Right lobe of liver (tissue), 6 donors: ENCODE measurements around the gene SLC22A23. TPM values are rescaled to one million over a fixed set of nuclear protein-coding genes. Genes with fewer than 3 reads are reported as not detected.
A peak's percentile ranks its signal among the peaks of the same experiment; 100 is the strongest.

ENCODE experiments used
- ATAC-seq, 4 donors: fragments of 200-7000 bp; cut with Tn5 transposase; one replicate each; pipeline ENCODE4 v1.9.1; 2020; ENCODE audit warnings: mild to moderate bottlenecking in 4 of 4, moderate library complexity in 4 of 4
- DNase-seq, 3 donors: peaks; one replicate each; pipeline ENCODE4 v3.0.0-alpha.2; 2020
- H3K27ac ChIP-seq, 3 donors: fragments of 200-600 bp; one replicate each; pipeline ENCODE4 v1.8.0; 2022
- H3K27me3 ChIP-seq, 2 donors: fragments of 200-600 bp; one replicate each; pipeline ENCODE4 v1.8.0; 2022
- H3K36me3 ChIP-seq, 4 donors: fragments of 200-600 bp; sonication (generic) in 1 of 4; one replicate each; pipeline versions ENCODE4 v1.5.1 to v1.8.0; 2017 to 2022; ENCODE audit warnings: control low read depth in 1 of 4
- H3K4me1 ChIP-seq, 4 donors: fragments of 200-600 bp; sonication (generic) in 1 of 4; one replicate each; pipeline versions ENCODE4 v1.5.1 to v1.8.0; 2017 to 2022; ENCODE audit warnings: control low read depth in 1 of 4
- H3K4me3 ChIP-seq, 3 donors: fragments of 200-600 bp; one replicate each; pipeline ENCODE4 v1.8.0; 2022
- H3K9me3 ChIP-seq, 4 donors: fragments of 200-600 bp; sonication (generic) in 1 of 4; one replicate each; pipeline versions ENCODE4 v1.5.1 to v1.8.0; 2017 to 2022; ENCODE audit warnings: control low read depth in 1 of 4
- CTCF ChIP-seq, 4 donors: fragments of 200-600 bp in 3 of 4; fragments of 450-650 bp in 1 of 4; IDR thresholded peaks; one replicate each; pipeline versions ENCODE4 v1.5.1 to v1.8.0; 2016 to 2022; ENCODE audit warnings: antibody characterized with exemption in 4 of 4, mild to moderate bottlenecking in 2 of 4
- POLR2A ChIP-seq: fragments of 450-650 bp; IDR thresholded peaks from one replicate; pipeline ENCODE4 v1.6.1; 2017; ENCODE audit warnings: antibody characterized with exemption, mild to moderate bottlenecking
- WGBS: methylation state at CpG from one replicate; pipeline ENCODE4 v1.1.6; 2018; ENCODE audit warnings: low coverage, low lambda C conversion rate; ENCODE audit not compliant: insufficient coverage; ENCODE audit errors: missing lambda C conversion rate; 5-methylcytosine and 5-hydroxymethylcytosine counted together
- intact Hi-C, 2 donors: fragments of 100-400 bp; cut with DNase I; formaldehyde crosslinking; loops; one replicate each; pipeline versions ENCODE4 v1.11.2 to v1.14.1; 2022
- total RNA-seq, 6 experiments: library from RNA; depleted of rRNA in 2 of 6; stranded (reverse); fragments of >200 nt in 2 of 6; fragmentation: NEBNext Ultra II Directional in 3 of 6; extraction: Animal tissue kit (Norgen Biotek cat#: 25700) in 3 of 6; gene quantifications; one replicate each; pipeline versions ENCODE4 v1.1.0 to v1.2.4, GENCODE V29; 2016 to 2023
- donor health status: DM: no; HTN: yes; CAD: no.
- donor health status: DM: no; HTN: no; CAD: no.
- donor health status: DM: no; HTN: no; CAD: no.
- donor health status: DM: no; HTN: yes; CAD: no.
- donor health status: DM: no; HTN: yes; CAD: no.

Gene SLC22A23
- total RNA-seq, 6 experiments from 2014 or later, result 11.7 to 27.6 (median 16.3) TPM

GRCh38 chr6:3282476-3283236 lies 174.2 kb downstream of the SLC22A23 start:
- Histone ChIP-seq H3K36me3 (peaks cover 0 to 28% (median 8%) of the 10 kb centered on the region in 4 donors), H3K9me3 (no peaks in the 10 kb centered on the region), H3K27me3 (no peaks in the 10 kb centered on the region), H3K4me1 (no peaks in the 10 kb centered on the region), H3K27ac (peak overlapping the region in 2 of 3 donors; percentile 15 to 24), H3K4me3 (no peak overlapping the region)
- TF ChIP-seq POLR2A (no peak), CTCF (IDR thresholded peaks at IDR 0.05) (no peak)
- ATAC-seq (no peak), DNase-seq (peak in 1 of 3 donors; percentile 32)
- 87% methylated on average over 9 of the region's 20 CpGs for WGBS
- intact Hi-C loops, result loop anchor here (5.0 kb wide), 2 partner anchors 445 to 450 kb away; no protein-coding TSS in a partner anchor

- Histone ChIP-seq H3K4me3 (no peak overlapping the region), H3K9me3 (no peaks in the 10 kb centered on the region), H3K36me3 (peaks cover 0 to 27% (median 8%) of the 10 kb centered on the region in 4 donors), H3K27ac (peak overlapping the region in 2 of 3 donors; percentile 15 to 24), H3K27me3 (no peaks in the 10 kb centered on the region), H3K4me1 (no peaks in the 10 kb centered on the region)
- no peak for TF ChIP-seq POLR2A
- intact Hi-C loops, result loop anchor here (5.0 kb wide), 2 partner anchors 445 to 450 kb away; no protein-coding TSS in a partner anchor
- DNase-seq, result peak in 1 of 3 donors; percentile 36
- ATAC-seq, result peak in 3 of 4 donors; percentile 12 to 51 (median 35)
- 54% methylated on average over 9 of the region's 13 CpGs for WGBS
Observed at GRCh38 chr6:3281631-3282475, 175.0 kb downstream of the SLC22A23 start.

- intact Hi-C loops, result loop anchor here (5.0 kb wide), 2 partner anchors 446 to 451 kb away; no protein-coding TSS in a partner anchor
- WGBS, result 81% methylated on average over 8 of the region's 14 CpGs
- Histone ChIP-seq H3K9me3 (no peaks in the 10 kb centered on the region), H3K4me3 (no peak overlapping the region), H3K4me1 (no peaks in the 10 kb centered on the region), H3K36me3 (peaks cover 0 to 24% (median 8%) of the 10 kb centered on the region in 4 donors), H3K27me3 (no peaks in the 10 kb centered on the region), H3K27ac (peak overlapping the region in 1 of 3 donors; percentile 17)
- TF ChIP-seq POLR2A (no peak), CTCF (IDR thresholded peaks at IDR 0.05) (no peak)
- DNase-seq, result peak in 1 of 3 donors; percentile 37
- peak in 1 of 4 donors; percentile 12 for ATAC-seq
Observed at GRCh38 chr6:3280866-3281465, 175.9 kb downstream of the SLC22A23 start.

GRCh38 chr6:3280091-3280490 lies 176.8 kb downstream of the SLC22A23 start:
- H3K27me3 ChIP-seq, result no peaks in the 10 kb centered on the region
- ATAC-seq (peak in 1 of 4 donors; percentile 15), DNase-seq (peak in 1 of 3 donors; percentile 36)
- intact Hi-C loops, result loop anchor here (5.0 kb wide), 2 partner anchors 447 to 452 kb away; no protein-coding TSS in a partner anchor
- H3K27ac ChIP-seq, result no peak overlapping the region
- no peak overlapping the region for H3K4me3 ChIP-seq
- 71% methylated on average over 10 of the region's 14 CpGs for WGBS
- peaks cover 0 to 24% (median 8%) of the 10 kb centered on the region in 4 donors for H3K36me3 ChIP-seq
- H3K9me3 ChIP-seq, result no peaks in the 10 kb centered on the region
- H3K4me1 ChIP-seq, result no peaks in the 10 kb centered on the region
- no peak for TF ChIP-seq POLR2A
- TF ChIP-seq CTCF (IDR thresholded peaks at IDR 0.05), result no peak
